NCI-H526 (cell line): Measurements from ENCODE around the gene RNU2-1.
"Not testable (repeated sequence)": the region's sequence is repeated elsewhere in the genome, so short reads cannot be mapped to it uniquely, and the experiment has no call there.

Experiments used
- DNase-seq, 2 experiments: peaks; one replicate each; lab custom pipeline; 2025; lab: John Stamatoyannopoulos, UW

RNU2-1 gene

GRCh38 chr17:43216369-43216761 is 17.4 kb downstream of the RNU2-1 start:
- no peak for DNase-seq

- no peak for DNase-seq
Observed at GRCh38 chr17:43215341-43215740, 18.4 kb downstream of the RNU2-1 start.

- no peak for DNase-seq
Observed at GRCh38 chr17:43213545-43213944, 20.2 kb downstream of the RNU2-1 start.

- no peak for DNase-seq
Observed at GRCh38 chr17:43212641-43213490, 20.9 kb downstream of the RNU2-1 start.

GRCh38 chr17:43211480-43212402 is 22.0 kb downstream of the RNU2-1 start, which contains the start of gene TMEM106A:
Gene TMEM106A, plus strand, starts transcription at chr17:43211875. Its CDS starts 1,167 bp downstream, at chr17:43213042.
- DNase-seq = no peak

GRCh38 chr17:43211123-43211479 is 22.7 kb downstream of the RNU2-1 start:
- DNase-seq = no peak

- no peak for DNase-seq
Observed at GRCh38 chr17:43210576-43210975, 23.2 kb downstream of the RNU2-1 start.

GRCh38 chr17:43203013-43203412 is 30.8 kb downstream of the RNU2-1 start:
- DNase-seq = not testable (repeated sequence)

GRCh38 chr17:43200127-43200526 is 33.6 kb downstream of the RNU2-1 start:
- no peak for DNase-seq

- DNase-seq = no peak
Observed at GRCh38 chr17:43199633-43200032, 34.1 kb downstream of the RNU2-1 start.

- no peak for DNase-seq
Observed at GRCh38 chr17:43193251-43193650, 40.5 kb downstream of the RNU2-1 start.

GRCh38 chr17:43186656-43187055 is 47.1 kb downstream of the RNU2-1 start:
- not testable (repeated sequence) for DNase-seq

GRCh38 chr17:43183921-43184320 is 49.9 kb downstream of the RNU2-1 start:
- no peak for DNase-seq
